CD4-positive, alpha-beta T cell treated with Interleukin-1 beta for 1 hour (primary cell): ENCODE data around the gene ALPG.
"Not testable (repeated sequence)": the region's sequence is repeated elsewhere in the genome, so short reads cannot be mapped to it uniquely, and the experiment has no call there.

Experiments
- DNase-seq, 2 donors: peaks; one replicate each; pipeline ENCODE4 v3.0.0-alpha.2; 2020 to 2022

The ALPG gene

DNA sequence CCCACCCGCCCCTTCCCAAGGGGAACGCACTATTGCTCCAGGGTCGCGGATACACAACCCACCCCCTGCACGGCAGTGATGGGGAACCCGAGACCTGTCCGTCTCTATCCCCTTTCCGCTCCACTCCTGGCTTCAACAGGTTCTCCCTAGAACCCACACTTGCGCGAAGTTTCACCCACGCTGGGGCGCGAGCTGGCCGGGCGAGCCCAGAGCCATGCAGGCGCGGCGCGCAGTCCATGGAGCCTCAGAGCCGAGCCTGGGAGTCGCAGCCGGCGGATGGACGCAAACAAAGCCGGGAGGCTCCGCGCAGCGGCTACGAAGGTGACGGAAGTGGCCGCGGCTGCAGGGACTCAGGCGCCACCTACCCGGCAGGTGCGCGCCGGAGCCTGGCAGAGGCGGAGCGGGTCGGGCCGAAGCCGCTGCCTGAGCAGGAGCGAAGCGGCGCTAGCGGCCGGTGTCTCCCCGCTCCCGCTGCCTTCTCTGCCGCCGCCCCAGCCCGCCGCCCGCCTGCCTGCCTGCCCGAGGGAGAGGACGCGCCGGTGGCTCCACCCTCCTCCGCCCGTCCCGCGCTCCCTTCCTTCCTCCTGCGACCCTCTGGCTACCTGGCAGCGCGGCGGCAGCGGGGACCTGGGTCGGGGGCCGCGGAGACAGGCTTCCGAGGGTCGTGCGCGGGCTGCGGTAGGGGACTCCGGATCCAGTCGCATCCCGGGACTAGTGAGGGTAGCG lies 14.0 kb downstream of the ALPG start:
- no peak for DNase-seq

DNA sequence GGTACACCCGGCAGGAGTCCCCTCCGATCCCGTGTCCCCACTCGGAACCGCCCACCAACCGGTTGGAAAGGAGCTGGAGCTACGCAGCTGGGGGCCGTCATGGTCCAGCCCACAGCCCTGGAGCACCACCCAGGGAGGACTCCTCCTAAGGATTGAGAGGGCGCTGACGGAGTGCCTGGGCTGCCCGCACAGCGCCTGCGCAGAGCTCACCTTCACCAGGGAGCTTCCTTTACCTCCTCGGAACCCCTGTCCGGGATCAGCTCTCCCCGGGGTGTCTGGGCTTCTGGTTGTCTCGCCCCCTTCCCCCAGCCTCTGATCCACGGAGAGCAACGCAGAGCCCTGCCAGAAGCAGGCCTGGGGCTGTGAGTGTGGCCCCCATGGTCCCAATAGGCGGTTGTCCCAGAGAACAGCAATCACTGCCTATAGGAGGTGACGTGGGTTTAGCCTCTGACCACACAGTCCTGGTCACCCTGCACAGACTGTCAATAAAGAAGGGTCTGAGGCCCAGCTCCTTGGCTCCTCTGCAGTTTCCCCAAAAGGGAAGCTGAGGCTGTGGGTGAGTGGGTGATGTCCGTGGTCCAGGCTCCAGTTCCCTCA lies 14.6 kb downstream of the ALPG start:
- no peak for DNase-seq

DNA sequence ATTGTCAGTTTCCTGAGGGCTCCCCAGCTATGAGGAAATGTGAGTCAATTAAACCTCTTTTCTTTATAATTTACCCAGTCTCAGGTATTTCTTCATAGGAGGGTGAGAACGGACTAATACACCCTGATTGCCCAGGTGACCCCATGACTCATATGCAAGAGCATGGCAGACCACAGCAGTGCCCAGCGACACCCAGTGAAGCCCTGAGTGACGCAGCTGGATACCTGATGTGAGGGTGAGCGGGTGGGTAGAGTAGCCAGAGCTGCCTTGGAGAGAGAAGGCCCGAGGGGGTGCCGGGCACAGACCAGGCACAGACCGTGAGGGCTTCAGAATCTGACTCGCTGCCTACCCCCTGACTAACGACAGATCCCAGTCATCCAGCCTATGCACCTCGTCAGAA lies 15.4 kb downstream of the ALPG start:
- DNase-seq = no peak

DNA sequence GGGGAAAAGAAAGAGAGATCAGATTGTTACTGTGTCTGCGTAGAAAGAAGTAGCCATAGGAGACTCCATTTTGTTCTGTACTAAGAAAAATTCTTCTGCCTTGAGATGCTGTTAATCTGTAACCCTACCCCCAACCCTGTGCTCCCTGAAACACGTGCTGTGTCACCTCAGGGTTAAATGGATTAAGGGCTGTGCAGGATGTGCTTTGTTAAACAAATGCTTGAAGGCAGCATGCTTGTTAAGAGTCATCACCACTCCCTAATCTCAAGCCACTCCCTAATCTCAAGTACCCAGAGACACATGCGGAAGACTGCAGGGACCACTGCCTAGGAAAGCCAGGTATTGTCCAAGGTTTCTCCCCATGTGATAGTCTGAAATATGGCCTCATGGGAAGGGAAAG lies 16.4 kb downstream of the ALPG start:
- not testable (repeated sequence) for DNase-seq

DNA sequence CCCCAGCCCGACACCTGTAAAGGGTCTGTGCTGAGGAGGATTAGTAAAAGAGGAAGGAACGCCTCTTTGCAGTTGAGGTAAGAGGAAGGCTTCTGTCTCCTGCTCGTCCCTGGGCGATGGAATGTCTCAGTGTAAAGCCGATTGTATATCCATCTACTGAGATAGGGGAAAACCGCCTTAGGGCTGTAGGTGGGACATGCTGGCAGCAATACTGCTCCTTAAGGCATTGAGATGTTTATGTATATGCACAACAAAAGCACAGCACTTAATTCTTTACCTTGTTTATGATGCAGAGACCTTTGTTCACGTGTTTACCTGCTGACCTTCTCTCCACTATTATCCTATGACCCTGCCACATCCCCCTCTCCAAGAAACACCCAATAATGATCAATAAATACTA lies 16.8 kb downstream of the ALPG start:
- not testable (repeated sequence) for DNase-seq

DNA sequence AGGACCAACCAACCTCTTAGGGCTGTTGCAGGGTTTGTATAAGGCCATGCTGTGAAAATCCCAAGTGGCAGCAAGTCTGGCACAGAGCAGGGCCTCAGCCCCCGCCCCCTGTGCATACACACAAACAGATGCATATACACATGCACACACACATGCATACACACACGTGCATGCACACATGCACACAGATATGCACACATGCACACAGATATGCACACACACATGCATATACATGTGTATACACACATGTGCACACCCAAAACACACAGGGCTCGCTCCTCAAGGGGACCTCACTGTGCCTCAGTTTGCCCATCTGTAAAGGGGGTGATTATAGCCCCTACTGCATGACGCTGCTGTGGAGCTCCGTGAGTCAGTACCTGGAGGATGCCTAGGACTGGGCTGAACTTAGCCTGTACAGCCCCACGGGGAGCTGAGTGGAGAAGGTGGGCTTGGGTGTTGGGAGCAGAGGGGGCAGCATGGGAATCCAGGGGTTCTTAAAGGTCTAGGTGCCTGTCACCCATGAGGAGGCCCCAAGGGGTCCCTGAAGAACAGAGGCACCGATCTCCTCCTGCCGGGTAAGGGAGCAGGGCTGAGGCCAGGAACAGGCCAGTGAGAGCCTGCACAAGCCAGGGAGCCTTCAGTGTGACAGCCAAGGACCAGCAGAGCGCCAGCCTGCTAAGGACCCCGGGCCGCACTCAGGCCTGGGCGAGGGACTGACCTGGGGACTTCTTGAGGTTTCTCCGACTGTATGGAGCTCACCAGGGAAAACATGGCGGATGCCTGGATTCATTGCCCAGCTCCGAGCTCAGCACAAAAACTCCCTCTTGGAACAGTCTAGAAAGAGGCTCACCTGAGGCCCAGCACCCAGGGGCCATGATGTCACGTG lies 25.3 kb downstream of the ALPG start:
- no peak for DNase-seq

DNA sequence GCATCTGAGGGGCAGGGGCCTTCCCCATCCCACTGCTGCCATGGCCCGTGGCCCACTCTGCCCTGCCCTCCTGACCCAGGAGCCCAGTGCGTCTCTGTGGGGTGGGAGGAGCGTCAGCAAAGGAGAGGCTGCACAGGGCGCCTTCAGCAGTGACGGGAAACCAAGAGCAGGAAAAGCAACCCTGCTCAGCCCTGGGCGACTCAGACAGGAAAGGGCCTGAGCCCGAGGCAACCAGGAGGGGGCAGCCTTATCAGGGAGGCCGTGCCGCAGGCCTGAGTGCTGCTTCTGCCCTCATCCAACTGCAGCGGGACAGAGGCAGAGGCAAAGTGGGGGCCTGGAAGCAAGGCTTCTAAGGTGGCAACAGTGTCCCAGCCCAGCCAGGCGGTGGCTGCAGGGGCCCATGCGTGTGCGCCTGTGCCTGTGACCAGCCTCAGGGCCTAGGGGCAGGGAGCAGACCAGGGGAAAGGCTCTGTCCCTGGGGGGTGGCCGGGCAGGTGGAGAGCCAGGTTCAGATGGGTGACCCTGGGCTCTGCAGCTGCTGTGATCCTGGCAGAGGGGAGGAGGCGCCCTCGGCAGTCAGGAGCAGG lies 26.0 kb downstream of the ALPG start:
- no peak for DNase-seq

DNA sequence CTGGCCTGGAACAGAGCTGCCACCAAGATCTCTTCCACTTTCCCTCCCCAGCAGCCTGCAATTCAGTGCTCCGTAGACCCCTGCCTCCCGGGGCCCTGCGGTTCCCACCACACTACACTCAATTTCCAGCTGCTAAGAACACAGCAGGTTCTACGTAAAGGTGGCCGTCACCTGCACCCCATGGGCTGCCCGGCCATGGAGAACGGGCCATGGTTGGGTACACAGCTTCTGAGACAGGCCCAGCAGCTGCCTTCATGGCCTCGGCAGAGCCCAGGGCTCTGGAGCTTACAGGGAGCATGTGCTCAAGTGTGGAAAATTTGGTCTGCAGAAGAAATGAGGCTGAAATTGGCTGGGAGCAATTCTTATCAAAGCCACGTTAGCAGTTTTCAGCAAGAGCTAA lies 27.0 kb downstream of the ALPG start:
- DNase-seq = not testable (repeated sequence)

DNA sequence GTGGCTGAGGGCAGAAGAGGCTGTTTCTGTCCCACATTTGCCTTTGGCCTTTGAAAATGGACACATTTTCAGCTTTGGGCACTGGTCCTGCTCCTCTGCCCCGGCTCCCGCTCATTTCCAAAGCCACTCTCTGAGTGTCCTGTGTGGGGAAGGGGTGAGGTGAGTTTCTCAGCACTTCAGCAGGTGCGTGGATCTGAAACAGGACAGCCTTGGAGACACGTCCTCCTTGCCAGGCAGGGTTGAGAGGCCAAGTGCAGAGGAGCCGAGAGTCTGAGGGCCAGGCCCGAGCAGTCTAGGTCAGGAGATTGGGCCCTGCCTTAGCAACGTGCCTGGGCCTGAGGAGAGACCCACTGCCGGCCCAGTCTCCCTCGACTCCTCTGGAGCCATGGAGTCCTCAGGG lies 27.4 kb downstream of the ALPG start:
- no peak for DNase-seq

DNA sequence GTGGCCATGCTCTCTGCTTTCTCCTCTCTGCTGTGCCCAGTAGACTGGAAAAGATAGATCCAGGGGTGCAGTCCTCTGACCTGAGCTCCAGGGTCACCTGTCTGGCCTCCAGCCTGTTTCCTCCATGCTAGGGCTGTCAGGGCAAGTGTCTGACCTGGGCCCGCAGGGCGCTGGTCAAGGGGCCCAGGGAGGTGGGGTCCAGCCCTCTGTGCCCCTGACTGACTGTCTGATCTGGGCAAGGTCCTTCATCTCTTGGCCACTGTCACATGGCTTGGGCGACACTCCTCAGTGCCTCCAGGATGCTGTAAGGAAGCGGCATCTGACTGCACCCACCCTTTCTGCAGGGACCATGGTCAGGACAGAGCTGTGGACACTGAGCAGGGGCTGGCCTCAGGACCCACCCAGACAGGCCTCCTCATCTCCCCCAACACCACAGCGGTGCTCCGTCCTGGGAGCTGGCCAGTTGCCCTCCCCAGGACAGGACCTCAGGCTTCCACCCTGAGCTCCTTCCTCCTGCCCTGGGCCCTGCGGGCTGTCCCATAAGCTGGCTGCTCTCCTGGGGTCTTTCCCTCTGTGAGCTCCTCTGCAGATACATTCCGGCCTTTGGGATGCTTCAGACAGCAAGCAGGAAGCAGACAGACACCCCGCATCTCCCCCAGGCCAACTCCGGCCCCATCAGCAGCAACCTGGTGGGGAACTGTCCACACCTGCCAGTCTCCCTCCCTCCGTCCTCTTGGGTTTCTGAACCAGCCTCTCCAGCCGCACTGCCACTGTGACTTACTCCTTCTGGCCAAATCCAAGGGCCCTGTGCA lies 28.1 kb downstream of the ALPG start:
- no peak for DNase-seq

DNA sequence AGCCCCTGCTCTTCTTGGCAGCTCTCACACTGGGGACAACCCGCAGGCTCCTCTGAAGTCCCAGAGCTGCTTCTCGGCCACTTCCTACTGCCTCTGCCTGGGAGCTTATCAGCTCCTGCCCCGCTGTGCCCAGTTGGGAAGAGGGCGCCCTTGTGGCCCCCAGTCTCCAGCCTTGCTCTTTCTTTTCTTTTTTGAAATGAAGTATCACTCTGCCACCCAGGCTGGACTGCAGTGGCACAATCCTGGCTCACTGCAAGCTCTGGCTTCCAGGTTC lies 28.7 kb downstream of the ALPG start:
- no peak for DNase-seq

DNA sequence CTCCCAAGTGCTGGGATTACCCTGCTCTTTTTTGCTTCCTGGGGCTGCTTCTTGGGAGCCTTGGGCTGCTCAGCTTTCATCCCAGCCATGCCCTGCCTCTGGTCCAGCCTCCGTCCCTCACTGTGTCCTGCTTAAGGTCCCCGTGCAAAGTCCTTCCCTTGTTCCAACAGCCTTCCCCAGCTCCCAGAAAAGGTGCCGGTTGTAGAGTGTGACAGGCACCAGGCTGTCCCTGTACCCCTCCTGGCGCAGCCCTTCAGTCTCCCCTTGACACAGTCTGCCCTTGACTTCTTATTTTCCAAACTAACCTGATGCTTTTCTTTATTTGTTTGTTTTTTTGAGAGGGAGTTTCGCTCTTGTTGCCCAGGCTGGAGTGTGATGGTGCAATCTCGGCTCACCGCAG lies 29.2 kb downstream of the ALPG start:
- no peak for DNase-seq

DNA sequence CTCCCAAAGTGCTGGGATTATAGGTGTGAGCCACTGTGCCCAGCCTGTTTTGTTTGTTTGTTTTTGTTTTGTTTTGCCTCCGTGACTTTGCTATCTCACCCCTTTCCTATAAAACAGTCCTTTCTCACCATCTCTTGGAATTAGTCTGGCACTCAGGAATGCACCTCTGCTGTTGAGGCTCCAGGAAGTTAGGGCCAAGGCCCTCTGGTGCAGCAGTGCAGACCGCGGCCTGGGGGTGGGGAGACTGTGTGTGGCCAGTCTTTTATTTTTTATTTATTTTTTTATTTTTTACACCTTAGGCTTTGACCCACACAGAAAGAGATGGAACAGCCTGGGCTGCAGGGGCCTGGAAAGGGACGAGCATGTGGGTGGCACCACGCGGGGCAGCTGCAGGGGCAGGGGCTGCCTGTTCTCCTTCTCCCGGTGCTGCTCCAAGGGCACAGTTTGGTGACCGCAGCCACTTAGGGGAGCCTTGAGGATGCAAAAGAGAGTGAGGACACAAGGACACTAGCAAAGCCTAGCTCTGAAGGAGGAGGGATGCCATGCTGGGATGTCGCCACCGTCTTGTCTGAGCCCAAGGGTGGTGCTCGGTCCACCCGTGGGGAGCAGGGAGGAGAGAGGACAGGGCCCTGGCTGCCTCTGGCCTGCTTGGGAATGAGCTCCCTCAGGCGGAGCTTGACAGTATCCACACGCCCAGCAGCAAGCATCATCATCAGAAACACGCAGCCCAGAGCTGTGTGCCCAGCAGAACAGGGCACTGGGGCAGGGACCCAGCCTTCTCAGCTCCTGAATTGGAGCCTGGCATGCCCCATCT lies 29.9 kb downstream of the ALPG start:
- DNase-seq = no peak

DNA sequence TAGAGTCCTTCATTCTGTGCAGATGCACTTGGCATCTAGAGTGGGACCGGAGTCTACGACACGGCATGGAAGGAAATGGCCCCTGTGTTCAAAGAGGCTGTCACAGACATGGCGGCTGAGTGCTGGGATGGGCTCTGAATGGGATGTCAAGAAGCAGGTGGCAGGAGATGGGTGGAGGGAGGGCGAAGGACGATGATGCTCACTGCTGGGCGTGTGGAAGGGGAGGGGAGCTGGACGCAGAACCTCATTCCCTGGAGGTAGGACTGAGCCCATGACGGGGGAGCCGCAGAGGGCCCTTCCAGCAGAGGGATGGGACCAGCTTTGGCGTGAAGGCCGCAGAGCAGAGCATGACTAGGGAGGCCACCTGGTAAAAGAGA lies 30.5 kb downstream of the ALPG start:
- no peak for DNase-seq

DNA sequence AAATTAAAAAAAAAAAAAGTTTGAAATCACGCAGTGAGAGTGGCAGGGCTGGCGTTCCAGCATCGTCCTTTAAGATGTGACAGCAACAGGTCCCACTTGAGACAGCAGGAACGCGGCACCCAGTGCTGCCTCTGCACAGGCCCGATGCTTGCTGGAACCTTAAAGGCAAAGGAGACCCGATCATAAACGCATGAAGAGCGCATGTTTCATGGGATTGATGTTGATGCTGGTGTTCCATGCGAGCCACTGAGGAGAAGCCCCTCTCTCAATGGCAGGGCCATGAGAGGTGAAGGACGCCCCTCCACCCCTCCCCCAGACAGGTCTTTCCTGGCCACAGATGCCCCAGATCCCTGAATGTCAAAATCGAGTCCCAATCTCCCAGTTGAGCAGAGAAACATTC lies 31.4 kb downstream of the ALPG start:
- DNase-seq = no peak

DNA sequence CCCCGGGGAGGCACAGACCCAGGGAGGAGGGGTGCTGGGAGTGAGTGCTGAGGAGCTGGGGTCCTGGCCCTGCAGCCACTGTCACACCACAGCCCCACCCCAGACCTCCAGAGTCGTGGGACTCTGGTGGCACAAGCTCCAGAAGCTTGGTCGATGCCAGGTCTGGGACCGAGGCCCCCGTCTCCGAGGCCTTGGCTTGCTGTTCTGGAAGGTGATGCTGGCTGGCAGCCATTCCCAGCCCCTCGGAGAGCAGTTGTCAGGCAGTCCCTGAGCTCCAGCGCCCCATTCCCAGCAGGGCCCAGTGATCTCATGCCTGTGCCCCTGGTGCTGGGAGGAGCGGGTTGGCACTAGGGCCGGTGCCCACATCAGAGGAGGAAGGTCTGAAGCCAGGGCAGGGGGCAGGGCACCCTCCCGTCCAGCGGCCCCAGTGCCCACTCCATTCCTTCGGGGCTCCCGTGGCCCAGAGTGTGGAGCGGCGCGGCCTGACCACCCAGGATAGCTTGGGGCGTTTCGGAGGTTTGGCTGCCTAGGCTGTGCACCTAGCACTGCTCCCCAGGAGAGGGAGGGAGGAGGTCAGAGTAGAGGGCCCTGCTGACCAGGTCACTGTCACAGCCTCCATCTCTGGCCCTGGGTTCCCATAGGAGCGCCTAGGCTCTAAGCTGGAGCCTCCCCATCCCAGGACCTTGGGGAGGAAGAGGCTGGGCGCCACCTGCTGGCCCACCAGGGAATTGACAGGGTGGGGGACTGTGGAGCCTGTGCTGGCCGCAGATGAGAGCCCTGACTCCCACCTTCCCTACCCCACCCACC lies 32.5 kb downstream of the ALPG start:
- peak in 1 of 2 donors; percentile 38 for DNase-seq

DNA sequence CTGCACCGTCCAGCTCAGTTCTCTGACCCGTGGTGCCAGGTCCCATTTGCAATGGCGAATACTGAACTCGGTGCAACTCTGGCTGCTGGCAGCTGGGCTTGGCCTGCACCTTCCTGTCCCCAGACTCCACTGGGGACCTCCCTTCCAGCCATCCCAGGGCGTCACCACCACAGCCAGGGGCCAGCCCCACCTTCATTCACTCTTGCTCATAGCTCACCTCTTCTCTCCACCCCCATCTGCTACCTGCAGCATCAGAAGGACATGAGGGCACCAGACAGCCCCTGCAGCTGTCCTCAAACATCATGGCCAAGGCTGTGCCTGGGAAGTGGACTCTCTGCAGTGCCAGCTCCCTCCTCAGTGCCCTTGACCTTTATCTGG lies 33.1 kb downstream of the ALPG start:
- DNase-seq = no peak

DNA sequence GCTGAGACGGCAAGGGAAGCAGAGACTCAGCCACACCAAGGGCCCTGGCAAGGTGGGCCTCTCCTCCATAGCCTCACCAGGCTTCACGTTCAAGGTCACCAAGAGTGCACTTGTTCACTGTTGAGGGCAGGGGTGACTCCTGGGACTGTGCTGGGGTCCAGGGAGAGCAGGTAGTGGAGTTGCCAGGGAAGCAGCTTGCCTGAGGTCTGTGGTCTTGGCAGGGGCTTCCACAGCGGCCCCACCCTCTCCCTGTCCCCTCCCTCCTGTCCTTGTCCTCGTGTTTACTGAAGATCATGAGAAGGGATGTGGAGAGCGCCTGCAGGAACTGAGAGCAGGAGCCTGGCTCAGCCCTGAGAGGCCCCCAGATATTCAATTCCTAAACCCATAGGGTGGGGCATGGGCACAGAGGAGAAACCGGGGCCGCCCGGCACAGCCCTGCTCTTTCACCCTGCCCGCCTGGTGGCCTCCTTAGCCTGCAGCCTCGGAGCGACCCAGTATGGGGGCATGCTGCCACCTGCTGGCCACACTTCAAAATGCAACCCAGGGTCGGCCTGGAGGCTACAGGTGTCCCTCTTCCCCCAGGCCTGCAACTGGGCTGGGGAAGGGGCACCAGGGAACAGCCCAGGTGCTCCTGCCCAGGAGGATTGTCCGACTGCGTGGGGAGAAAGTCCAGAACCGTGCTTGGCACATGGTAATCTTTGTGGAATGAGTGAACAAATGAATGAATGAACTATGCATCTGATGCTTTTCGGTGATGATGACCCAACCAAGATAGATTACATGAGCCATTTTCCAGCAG lies 33.8 kb downstream of the ALPG start:
- DNase-seq = peak; percentile 79 to 83

DNA sequence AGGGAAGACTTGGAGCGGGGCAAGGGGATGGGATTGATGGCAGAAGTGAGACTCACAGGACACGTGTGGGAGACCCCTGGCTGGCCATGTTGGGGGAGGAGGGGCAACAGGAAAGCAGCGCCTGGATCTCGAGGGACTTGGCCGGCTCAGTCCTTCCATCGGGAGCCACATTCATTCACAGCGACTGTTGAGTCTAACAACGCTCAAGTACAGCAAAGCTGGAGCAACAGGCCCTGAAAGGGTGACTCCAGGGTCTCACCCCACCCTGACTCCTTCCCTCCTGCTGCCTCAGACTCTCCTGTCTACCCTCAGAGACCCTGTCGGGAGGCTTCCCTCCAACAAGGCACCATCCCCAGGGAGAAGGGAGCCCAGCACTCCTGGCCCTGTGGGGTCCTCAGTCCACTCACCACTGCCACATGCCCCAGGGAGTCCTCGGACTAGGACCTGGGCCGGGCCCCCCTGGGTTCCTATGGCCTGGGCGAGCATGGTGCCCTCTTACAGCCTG lies 34.6 kb downstream of the ALPG start:
- DNase-seq = no peak

DNA sequence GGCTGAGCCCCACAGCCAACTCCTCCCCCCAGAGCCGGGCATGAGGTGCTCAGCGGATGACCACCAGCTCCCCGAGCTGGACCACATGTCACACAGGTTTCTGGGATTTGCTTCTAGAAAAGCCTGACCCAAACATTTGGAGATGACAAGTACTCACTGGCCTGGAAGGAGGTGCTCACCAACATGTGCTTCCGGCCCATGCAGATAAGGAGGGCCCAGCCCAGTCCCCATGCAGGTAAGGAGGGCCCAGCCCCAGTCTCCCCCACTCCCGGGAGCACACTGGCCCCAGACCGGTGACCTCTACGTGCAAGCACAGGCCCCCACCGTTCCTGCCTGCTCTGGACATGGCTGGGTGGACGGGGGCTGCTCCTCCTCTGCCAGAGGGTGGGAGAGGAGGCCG lies 35.3 kb downstream of the ALPG start:
- not testable (repeated sequence) for DNase-seq
